Endothelial cell of umbilical vein (primary cell): ENCODE results near the gene NCOA7. TPM values are rescaled to one million over a fixed set of nuclear protein-coding genes. Genes with fewer than 3 reads are reported as not detected.

Source experiments
- BruUV-seq: library from RNA; stranded (reverse); fragments of 400-500 nt; replicated peaks from 2 replicates; lab custom pipeline; 2021; lab: Mats Ljungman, UMichigan
- CTCF ChIA-PET: fragments of 300-600, 350-600 bp; sonication (Branson Sonifier 250); formaldehyde crosslinking; loops from one replicate; lab custom pipeline; 2021; ENCODE audit warnings: antibody characterized with exemption, inconsistent platforms; lab: Charles Lee
- POLR2A ChIA-PET: fragments of 300-600, 350-600 bp; sonication (Branson Sonifier 250); formaldehyde crosslinking; loops from one replicate; lab custom pipeline; 2021; ENCODE audit warnings: antibody characterized with exemption, inconsistent platforms; lab: Charles Lee
- DNase-seq: peaks from one replicate; pipeline ENCODE4 v3.0.0-alpha.2; 2011; ENCODE audit warnings: low read depth, low spot score
- FAIRE-seq: peaks from 2 replicates; lab custom pipeline; 2011; peaks lifted over from hg19 to GRCh38; lab: Jason Lieb, UNC
- H2AFZ ChIP-seq: 2 replicates; pipeline ENCODE4 v1.6.0; 2012; ENCODE audit warnings: low read depth, low read length, control low read depth, inconsistent platforms
- H3K27ac ChIP-seq: 2 replicates; pipeline ENCODE4 v1.5.1; 2011; ENCODE audit warnings: low read depth, mild to moderate bottlenecking, control low read depth, low read length, moderate library complexity; ENCODE audit not compliant: insufficient read depth
- H3K27me3 ChIP-seq, 2 experiments: 2 replicates each; pipeline versions ENCODE4 v1.6.0 to v1.6.1; 2011; ENCODE audit warnings: low read length in 2 of 2, mixed read lengths in 1 of 2; ENCODE audit not compliant: control insufficient read depth in 2 of 2, insufficient read depth in 2 of 2
- H3K36me3 ChIP-seq, 2 experiments: 2 replicates in 1 of 2; 3 replicates in 1 of 2; pipeline ENCODE4 v1.5.1; 2011; ENCODE audit warnings: low read length in 2 of 2, mild to moderate bottlenecking in 1 of 2, moderate library complexity in 1 of 2; ENCODE audit not compliant: control insufficient read depth in 2 of 2, insufficient read depth in 2 of 2; ENCODE audit errors: extremely low read depth in 1 of 2
- H3K4me1 ChIP-seq: 3 replicates; pipeline ENCODE4 v1.5.1; 2011; ENCODE audit warnings: mild to moderate bottlenecking, low read length; ENCODE audit not compliant: control insufficient read depth, insufficient read depth; ENCODE audit errors: extremely low read depth
- H3K4me2 ChIP-seq: 2 replicates; pipeline ENCODE4 v1.6.1; 2011; ENCODE audit warnings: low read length, control low read depth, mixed read lengths; ENCODE audit not compliant: insufficient read depth
- H3K4me3 ChIP-seq, 3 experiments: fragments of 200-600 bp in 1 of 3; sonication (generic), shearing (Covaris generic) in 1 of 3; replicated peaks in 1 of 3; 2 replicates each; pipeline ENCODE4 v1.5.1; 2011 to 2016; ENCODE audit warnings: control low read depth in 3 of 3, low read length in 3 of 3, mild to moderate bottlenecking in 2 of 3, inconsistent platforms in 1 of 3, low read depth in 1 of 3, moderate library complexity in 1 of 3; ENCODE audit not compliant: insufficient read depth in 1 of 3
- H3K79me2 ChIP-seq: 2 replicates; pipeline ENCODE4 v1.6.0; 2012; ENCODE audit warnings: low read length, inconsistent platforms; ENCODE audit not compliant: control insufficient read depth, insufficient read depth
- H3K9ac ChIP-seq: replicated peaks from 2 replicates; pipeline ENCODE3; 2011; ENCODE audit warnings: low read length, control low read depth; ENCODE audit not compliant: insufficient read depth; ENCODE audit errors: extremely low read depth
- H3K9me1 ChIP-seq: replicated peaks from 3 replicates; pipeline ENCODE4 v1.6.0; 2011; ENCODE audit warnings: mild to moderate bottlenecking, low read length; ENCODE audit not compliant: control insufficient read depth, insufficient read depth; ENCODE audit errors: extremely low read depth
- H3K9me3 ChIP-seq: replicated peaks from 2 replicates; pipeline ENCODE4 v1.5.1; 2012; ENCODE audit warnings: low read length, inconsistent platforms; ENCODE audit not compliant: control insufficient read depth, insufficient read depth
- H4K20me1 ChIP-seq: replicated peaks from 2 replicates; pipeline ENCODE3; 2011; ENCODE audit warnings: mild to moderate bottlenecking, low read length; ENCODE audit not compliant: control insufficient read depth, insufficient read depth; ENCODE audit errors: extremely low read depth
- EZH2 ChIP-seq: IDR thresholded peaks from 2 replicates; pipeline ENCODE4 v1.6.1; 2012; ENCODE audit warnings: borderline replicate concordance, low read depth, mild to moderate bottlenecking, moderate library complexity, low read length, inconsistent platforms; ENCODE audit not compliant: severe bottlenecking
- FOS ChIP-seq: IDR thresholded peaks from 2 replicates; pipeline ENCODE4 v1.6.1; 2011; ENCODE audit warnings: mild to moderate bottlenecking, low read length, moderate library complexity, borderline replicate concordance; ENCODE audit not compliant: insufficient read depth
- GATA2 ChIP-seq: IDR thresholded peaks from 2 replicates; pipeline ENCODE4 v1.7.0; 2011; ENCODE audit warnings: low read depth, mild to moderate bottlenecking, moderate library complexity, mixed read lengths, low read length; ENCODE audit not compliant: insufficient read length, insufficient read depth
- JUN ChIP-seq: IDR thresholded peaks from 2 replicates; pipeline ENCODE4 v1.6.1; 2011; ENCODE audit warnings: borderline replicate concordance, low read depth; ENCODE audit not compliant: insufficient read length, insufficient read depth
- MYC ChIP-seq: IDR thresholded peaks from one replicate; pipeline ENCODE4 v1.6.1; 2011; ENCODE audit warnings: mild to moderate bottlenecking, low read depth, low read length
- POLR2A ChIP-seq: IDR thresholded peaks from 2 replicates; pipeline ENCODE4 v1.6.1; 2012; ENCODE audit warnings: low read depth, mild to moderate bottlenecking, control low read depth, low read length
- POLR2AphosphoS5 ChIP-seq: IDR thresholded peaks from 2 replicates; pipeline ENCODE4 v1.6.1; 2012; ENCODE audit warnings: low read depth, mild to moderate bottlenecking, control low read depth, low read length, moderate library complexity; ENCODE audit not compliant: insufficient read depth
- dilution Hi-C: fragments of 300-500 bp; cut with MboI; formaldehyde crosslinking; loops from one replicate; pipeline ENCODE4 v1.15.0; 2019; ENCODE audit warnings: low sequenced_read_pairs; ENCODE audit not compliant: extremely low pct_ligation_motif_present
- intact Hi-C: fragments of 100-400 bp; cut with micrococcal nuclease; formaldehyde crosslinking; loops from one replicate; pipeline ENCODE4 v1.10.0; 2022
- polyA plus RNA-seq, 4 experiments: library from polyadenylated mRNA; depleted of rRNA in 3 of 4; stranded (reverse) in 3 of 4; unstranded in 1 of 4; fragments of >200 nt; gene quantifications; 2 replicates each; pipeline versions ENCODE4 v1.2.1 to v1.2.3, GENCODE V29; 2011 to 2012; ENCODE audit warnings: missing spikeins in 1 of 4
- total RNA-seq: library from RNA; stranded (reverse); gene quantifications from 2 replicates; pipeline ENCODE4 v1.2.3, GENCODE V29; 2021
- TF ChIP-seq, protein P1 (sequence below), 2 donors: IDR thresholded peaks; 1 replicate in 1 of 2; 2 replicates in 1 of 2; pipeline ENCODE4 v1.5.1; 2011; ENCODE audit warnings: low read length in 2 of 2, mild to moderate bottlenecking in 2 of 2, moderate library complexity in 2 of 2, control low read depth in 1 of 2, inconsistent platforms in 1 of 2, low read depth in 1 of 2; ENCODE audit not compliant: insufficient read depth in 1 of 2; ENCODE audit errors: extremely low read depth in 1 of 2
- TF ChIP-seq, protein P2 (sequence below): IDR thresholded peaks from 2 replicates; pipeline ENCODE4 v1.6.1; 2011; ENCODE audit not compliant: insufficient read depth, insufficient read length

The NCOA7 gene
- total and polyA plus RNA-seq, 2 donors (not counting 3 experiments of a cell fraction or from before 2014, with no cell fraction given), result 27.7 to 71.2 TPM

DNA sequence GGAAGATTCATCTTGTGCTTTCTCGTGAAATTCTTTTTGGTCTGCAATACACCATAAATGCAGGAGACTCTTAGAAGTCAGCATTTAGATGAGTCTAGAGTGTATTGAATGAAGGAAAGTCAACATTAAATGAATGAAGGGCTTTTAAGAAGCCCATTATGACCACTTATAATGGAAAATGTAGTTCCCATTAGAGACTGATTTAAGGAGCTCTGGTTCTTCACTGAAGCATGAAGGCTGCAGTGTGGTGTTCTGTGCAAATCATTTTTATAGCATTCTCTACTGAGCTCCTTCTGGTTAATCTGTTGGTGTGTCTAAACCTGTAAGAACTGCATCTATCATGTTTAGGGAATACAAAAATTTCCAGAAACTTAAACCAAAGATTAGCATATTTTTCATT lies 19.7 kb downstream of the NCOA7 start:
- no peak for TF ChIP-seq GATA2

DNA sequence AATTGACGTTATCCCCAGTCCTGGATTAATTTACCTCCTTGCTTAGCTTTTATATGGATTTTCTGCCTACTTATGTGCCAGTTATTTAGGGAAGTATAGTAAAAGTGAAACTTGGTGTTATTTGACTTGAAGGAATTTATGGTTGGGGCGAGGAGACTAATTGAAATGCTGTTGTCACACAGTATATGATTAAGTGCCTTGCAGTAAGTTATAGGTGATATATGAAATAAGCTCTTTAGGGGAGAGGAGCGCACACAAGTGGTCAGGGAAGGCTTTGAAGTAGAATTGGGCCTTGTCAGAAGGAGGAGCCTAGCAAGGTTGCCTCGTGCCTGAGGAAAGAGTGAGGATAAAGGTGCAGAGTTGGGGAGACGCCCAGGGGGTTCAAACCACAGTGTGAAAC lies 20.5 kb downstream of the NCOA7 start:
- Histone ChIP-seq H3K79me2 (peaks cover 53% of the 10 kb centered on the region), H2AFZ (no peak overlapping the region), H3K36me3 (peaks cover 0 to 2% of the 10 kb centered on the region in 2 experiments), H3K27me3 (no peaks in the 10 kb centered on the region), H3K9me1 (no peaks in the 10 kb centered on the region), H3K4me3 (no peak overlapping the region), H3K4me1 (peaks cover 42% of the 10 kb centered on the region), H3K27ac (no peak overlapping the region), H4K20me1 (no peaks in the 10 kb centered on the region), H3K9me3 (no peaks in the 10 kb centered on the region), H3K9ac (no peak overlapping the region), H3K4me2 (no peak overlapping the region)
- dilution Hi-C loops (no loop called here), intact Hi-C loops (no loop called here)
- no TSS peak for BruUV-seq
- DNase-seq (no peak), FAIRE-seq (no peak)
- POLR2A ChIA-PET, result no interaction called here
- CTCF ChIA-PET, result interaction anchor here (0.6 to 6.1 kb wide), 3 partner anchors 19 to 145 kb away, joined by 3 to 47 read pairs (median 4); partner anchors contain the start of genes HINT3 and NCOA7
- TF ChIP-seq, protein P1, sequence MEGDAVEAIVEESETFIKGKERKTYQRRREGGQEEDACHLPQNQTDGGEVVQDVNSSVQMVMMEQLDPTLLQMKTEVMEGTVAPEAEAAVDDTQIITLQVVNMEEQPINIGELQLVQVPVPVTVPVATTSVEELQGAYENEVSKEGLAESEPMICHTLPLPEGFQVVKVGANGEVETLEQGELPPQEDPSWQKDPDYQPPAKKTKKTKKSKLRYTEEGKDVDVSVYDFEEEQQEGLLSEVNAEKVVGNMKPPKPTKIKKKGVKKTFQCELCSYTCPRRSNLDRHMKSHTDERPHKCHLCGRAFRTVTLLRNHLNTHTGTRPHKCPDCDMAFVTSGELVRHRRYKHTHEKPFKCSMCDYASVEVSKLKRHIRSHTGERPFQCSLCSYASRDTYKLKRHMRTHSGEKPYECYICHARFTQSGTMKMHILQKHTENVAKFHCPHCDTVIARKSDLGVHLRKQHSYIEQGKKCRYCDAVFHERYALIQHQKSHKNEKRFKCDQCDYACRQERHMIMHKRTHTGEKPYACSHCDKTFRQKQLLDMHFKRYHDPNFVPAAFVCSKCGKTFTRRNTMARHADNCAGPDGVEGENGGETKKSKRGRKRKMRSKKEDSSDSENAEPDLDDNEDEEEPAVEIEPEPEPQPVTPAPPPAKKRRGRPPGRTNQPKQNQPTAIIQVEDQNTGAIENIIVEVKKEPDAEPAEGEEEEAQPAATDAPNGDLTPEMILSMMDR (IDR thresholded peaks at IDR 0.05; ENCODE audit: extremely low read depth in 1 of 2, insufficient read depth in 1 of 2, low read depth in 1 of 2, low read length in 2 of 2), result no peak
- TF ChIP-seq EZH2 (no peak), POLR2A (no peak), POLR2AphosphoS5 (no peak), FOS (no peak), MYC (no peak), JUN (no peak), GATA2 (no peak)
- TF ChIP-seq, protein P2, sequence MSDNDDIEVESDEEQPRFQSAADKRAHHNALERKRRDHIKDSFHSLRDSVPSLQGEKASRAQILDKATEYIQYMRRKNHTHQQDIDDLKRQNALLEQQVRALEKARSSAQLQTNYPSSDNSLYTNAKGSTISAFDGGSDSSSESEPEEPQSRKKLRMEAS, result no peak

More for the DNA sequence above, 19.7 kb downstream of the NCOA7 start:
- intact Hi-C loops (no loop called here), dilution Hi-C loops (no loop called here)
- no peaks in the 10 kb centered on the region for H3K9me3 ChIP-seq
- no peaks in the 10 kb centered on the region for H3K9me1 ChIP-seq
- no peak for FAIRE-seq
- peaks cover 0 to 2% of the 10 kb centered on the region in 2 experiments for H3K36me3 ChIP-seq
- no peak overlapping the region for H3K27ac ChIP-seq
- H3K27me3 ChIP-seq, result no peaks in the 10 kb centered on the region
- no peak for DNase-seq
- no peak overlapping the region for H2AFZ ChIP-seq
- no peak overlapping the region for H3K4me2 ChIP-seq
- no peaks in the 10 kb centered on the region for H4K20me1 ChIP-seq
- peaks cover 56% of the 10 kb centered on the region for H3K79me2 ChIP-seq
- ChIA-PET POLR2A (no interaction called here), CTCF (interaction anchor here (1.2 to 6.1 kb wide), 3 partner anchors 18 to 146 kb away, joined by 3 to 47 read pairs (median 5); partner anchors contain the start of genes HINT3 and NCOA7)
- no peak overlapping the region for H3K4me3 ChIP-seq
- no peak overlapping the region for H3K9ac ChIP-seq
- no TSS peak for BruUV-seq
- peaks cover 35% of the 10 kb centered on the region for H3K4me1 ChIP-seq
